ENCODE data around the gene DNAJC7. TPM values are rescaled to one million over a fixed set of nuclear protein-coding genes. Genes with fewer than 3 reads are reported as not detected.

Gene DNAJC7
- total RNA-seq, 1 donor from 2014 or later = 57.6 TPM

DNA sequence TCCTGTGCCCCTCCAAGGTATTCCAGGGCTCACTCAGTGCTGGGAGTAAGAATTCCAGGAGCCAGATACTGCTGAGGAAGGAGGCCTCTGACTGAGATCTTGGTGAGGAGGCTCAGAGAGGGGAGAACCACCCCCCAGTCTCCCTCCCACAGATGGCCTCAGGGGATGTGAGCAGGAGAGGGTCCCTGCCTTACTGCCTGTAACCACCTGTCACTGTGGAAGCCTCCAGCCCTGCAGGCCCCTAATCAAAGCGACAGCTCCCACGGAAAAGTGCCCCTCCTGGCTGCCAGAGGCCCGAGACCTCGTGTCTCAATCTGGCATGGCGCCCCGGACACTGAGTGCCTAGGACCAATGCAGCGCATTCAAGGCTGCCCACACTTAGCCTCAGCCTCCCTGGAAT lies 40.8 kb upstream of the DNAJC7 start:
- no peak for DNase-seq (ENCODE audit: low read depth)
- no peak overlapping the region for H3K4me3 ChIP-seq (ENCODE audit: low read depth, low read length)
- TF ChIP-seq, protein P1, sequence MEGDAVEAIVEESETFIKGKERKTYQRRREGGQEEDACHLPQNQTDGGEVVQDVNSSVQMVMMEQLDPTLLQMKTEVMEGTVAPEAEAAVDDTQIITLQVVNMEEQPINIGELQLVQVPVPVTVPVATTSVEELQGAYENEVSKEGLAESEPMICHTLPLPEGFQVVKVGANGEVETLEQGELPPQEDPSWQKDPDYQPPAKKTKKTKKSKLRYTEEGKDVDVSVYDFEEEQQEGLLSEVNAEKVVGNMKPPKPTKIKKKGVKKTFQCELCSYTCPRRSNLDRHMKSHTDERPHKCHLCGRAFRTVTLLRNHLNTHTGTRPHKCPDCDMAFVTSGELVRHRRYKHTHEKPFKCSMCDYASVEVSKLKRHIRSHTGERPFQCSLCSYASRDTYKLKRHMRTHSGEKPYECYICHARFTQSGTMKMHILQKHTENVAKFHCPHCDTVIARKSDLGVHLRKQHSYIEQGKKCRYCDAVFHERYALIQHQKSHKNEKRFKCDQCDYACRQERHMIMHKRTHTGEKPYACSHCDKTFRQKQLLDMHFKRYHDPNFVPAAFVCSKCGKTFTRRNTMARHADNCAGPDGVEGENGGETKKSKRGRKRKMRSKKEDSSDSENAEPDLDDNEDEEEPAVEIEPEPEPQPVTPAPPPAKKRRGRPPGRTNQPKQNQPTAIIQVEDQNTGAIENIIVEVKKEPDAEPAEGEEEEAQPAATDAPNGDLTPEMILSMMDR (conservative IDR thresholded peaks at IDR 0.05; ENCODE audit: low read depth, low read length) = no peak

DNA sequence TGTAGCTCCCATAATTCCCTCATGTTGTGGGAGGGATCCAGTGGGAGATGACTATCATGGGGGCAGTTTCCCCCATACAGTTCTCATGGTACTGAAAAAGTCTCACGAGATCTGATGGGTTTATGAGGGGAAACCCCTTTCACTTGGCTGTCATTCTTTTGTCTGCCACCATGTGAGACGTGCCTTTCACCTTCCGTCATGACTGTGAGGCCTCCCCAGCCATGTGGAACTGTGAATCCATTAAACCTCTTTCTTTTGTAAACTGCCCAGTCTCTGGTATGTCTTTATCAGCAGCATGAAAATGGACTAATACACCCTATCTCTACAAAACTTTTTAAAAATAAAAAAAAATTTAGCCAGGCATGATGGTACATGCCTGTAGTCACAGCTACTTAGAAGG lies 39.4 kb upstream of the DNAJC7 start:
- TF ChIP-seq, protein P1 (conservative IDR thresholded peaks at IDR 0.05; ENCODE audit: low read depth, low read length) = no peak
- DNase-seq (ENCODE audit: low read depth) = no peak
- no peak overlapping the region for H3K4me3 ChIP-seq (ENCODE audit: low read depth, low read length)

DNA sequence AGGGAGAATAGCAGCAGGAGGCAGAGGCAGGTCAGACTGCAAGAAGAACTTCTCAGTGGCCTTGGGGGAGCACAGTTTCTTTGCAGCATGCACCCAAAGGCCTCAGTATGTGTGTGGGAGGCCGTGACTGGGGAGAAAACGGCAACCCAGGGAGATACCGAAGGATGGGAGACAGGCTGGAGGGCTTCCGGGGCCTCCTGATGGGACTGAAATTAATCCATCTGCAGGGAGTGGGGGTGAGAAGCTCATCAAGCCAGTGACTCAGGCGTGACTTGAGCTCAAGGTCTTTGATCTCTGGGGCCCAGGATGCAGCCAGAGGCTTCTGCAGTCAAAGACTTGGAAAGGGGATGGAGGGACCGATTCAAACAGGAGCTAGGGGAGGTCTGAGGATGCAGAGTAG lies 38.3 kb upstream of the DNAJC7 start:
- no peak overlapping the region for H3K4me3 ChIP-seq (ENCODE audit: low read depth, low read length)
- no peak for DNase-seq (ENCODE audit: low read depth)
- TF ChIP-seq, protein P1 (conservative IDR thresholded peaks at IDR 0.05; ENCODE audit: low read depth, low read length) = no peak

DNA sequence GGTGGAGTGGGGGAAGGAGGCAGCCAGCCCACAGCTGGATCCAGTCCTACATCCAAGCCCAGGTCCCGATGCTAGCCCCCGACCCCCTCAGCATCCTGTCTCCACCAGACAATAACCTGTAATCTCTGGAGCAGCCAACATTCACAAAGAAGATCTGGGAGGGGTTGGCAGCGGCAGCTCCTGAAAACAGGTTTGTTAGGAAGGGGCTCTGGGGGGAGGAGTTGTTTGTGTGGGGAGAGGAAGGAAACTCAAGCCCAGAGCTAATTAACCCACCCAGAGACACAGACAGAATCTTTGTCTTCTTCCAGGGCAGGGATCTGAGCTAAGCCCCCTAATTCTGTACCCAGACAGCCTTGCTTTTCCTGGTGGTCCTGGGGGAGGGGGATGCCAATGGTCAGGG lies 37.8 kb upstream of the DNAJC7 start:
- no peak overlapping the region for H3K4me3 ChIP-seq (ENCODE audit: low read depth, low read length)
- TF ChIP-seq, protein P1 (conservative IDR thresholded peaks at IDR 0.05; ENCODE audit: low read depth, low read length) = no peak
- DNase-seq (ENCODE audit: low read depth) = no peak

GRCh38 chr17:42053731-42054500 lies 36.7 kb upstream of the DNAJC7 start:
- no peak overlapping the region for H3K4me3 ChIP-seq (ENCODE audit: low read depth, low read length)
- no peak for DNase-seq (ENCODE audit: low read depth)
- TF ChIP-seq, protein P1 (conservative IDR thresholded peaks at IDR 0.05; ENCODE audit: low read depth, low read length) = no peak

GRCh38 chr17:42052346-42052877 lies 35.2 kb upstream of the DNAJC7 start:
- H3K4me3 ChIP-seq (ENCODE audit: low read depth, low read length) = no peak overlapping the region
- TF ChIP-seq, protein P1 (conservative IDR thresholded peaks at IDR 0.05; ENCODE audit: low read depth, low read length) = no peak
- no peak for DNase-seq (ENCODE audit: low read depth)

- TF ChIP-seq, protein P1 (conservative IDR thresholded peaks at IDR 0.05; ENCODE audit: low read depth, low read length) = no peak
- H3K4me3 ChIP-seq (ENCODE audit: low read depth, low read length) = no peak overlapping the region
- no peak for DNase-seq (ENCODE audit: low read depth)
These were observed 34.4 kb upstream of the DNAJC7 start for GRCh38 chr17:42051645-42052044.
